Liver (tissue), 9 donors: ENCODE measurements around the gene CRAT. TPM values are rescaled to one million over a fixed set of nuclear protein-coding genes. Genes with fewer than 3 reads are reported as not detected.

Experiments used
- DNase-seq: peaks from one replicate; pipeline ENCODE4 v3.0.0-alpha.2; 2017; ENCODE audit warnings: low spot score
- H3K27ac ChIP-seq, 2 donors: one replicate each; pipeline ENCODE4 v1.7.0; 2013; ENCODE audit warnings: inconsistent platforms in 2 of 2, low read length in 2 of 2, control low read depth in 1 of 2, low read depth in 1 of 2, mild to moderate bottlenecking in 1 of 2
- H3K27me3 ChIP-seq, 4 donors: one replicate each; pipeline versions ENCODE4 v1.6.1 to v1.7.0; 2013; ENCODE audit warnings: low read length in 3 of 4, inconsistent platforms in 1 of 4, mild to moderate bottlenecking in 1 of 4, moderate library complexity in 1 of 4; ENCODE audit not compliant: control insufficient read depth in 4 of 4, insufficient read depth in 4 of 4
- H3K36me3 ChIP-seq, 4 donors: one replicate each; pipeline versions ENCODE4 v1.6.1 to v1.7.0; 2013; ENCODE audit warnings: low read length in 3 of 4, mild to moderate bottlenecking in 3 of 4, low read depth in 1 of 4, moderate library complexity in 1 of 4; ENCODE audit not compliant: control insufficient read depth in 4 of 4, insufficient read depth in 3 of 4
- H3K4me1 ChIP-seq, 4 donors: one replicate each; pipeline versions ENCODE4 v1.6.1 to v1.7.0; 2013; ENCODE audit warnings: low read length in 3 of 4, mild to moderate bottlenecking in 3 of 4, moderate library complexity in 1 of 4; ENCODE audit not compliant: control insufficient read depth in 4 of 4, insufficient read depth in 4 of 4
- H3K4me3 ChIP-seq, 3 donors: one replicate each; pipeline versions ENCODE4 v1.6.1 to v1.7.0; 2013; ENCODE audit warnings: low read length in 3 of 3, control low read depth in 1 of 3, low read depth in 1 of 3, mild to moderate bottlenecking in 1 of 3
- H3K9ac ChIP-seq, 2 donors: one replicate each; pipeline ENCODE4 v1.7.0; 2013; ENCODE audit warnings: low read length in 2 of 2, mild to moderate bottlenecking in 2 of 2, moderate library complexity in 2 of 2, control low read depth in 1 of 2, low read depth in 1 of 2
- H3K9me3 ChIP-seq, 4 donors: one replicate each; pipeline versions ENCODE4 v1.6.1 to v1.7.0; 2013; ENCODE audit warnings: low read length in 3 of 4; ENCODE audit not compliant: control insufficient read depth in 4 of 4
- ATF3 ChIP-seq: IDR thresholded peaks from 2 replicates; pipeline ENCODE4 v1.6.1; 2016; ENCODE audit warnings: antibody characterized with exemption
- CTCF ChIP-seq: fragments of 150-350 bp; IDR thresholded peaks from 2 replicates; pipeline ENCODE4 v1.5.1; 2017; ENCODE audit warnings: improper control_type of control experiment, low read depth, low read length; ENCODE audit not compliant: missing input control
- EGR1 ChIP-seq, 2 donors: IDR thresholded peaks; 2 replicates each; pipeline ENCODE4 v1.6.1; 2016 to 2018; ENCODE audit warnings: antibody characterized with exemption in 2 of 2, low read depth in 2 of 2
- FOXA1 ChIP-seq: IDR thresholded peaks from 2 replicates; pipeline ENCODE4 v1.6.1; 2016; ENCODE audit warnings: antibody characterized with exemption
- FOXA2 ChIP-seq: IDR thresholded peaks from 2 replicates; pipeline ENCODE4 v1.6.1; 2016; ENCODE audit warnings: antibody characterized with exemption
- GABPA ChIP-seq, 2 donors: IDR thresholded peaks in 1 of 2; conservative IDR thresholded peaks in 1 of 2; 2 replicates each; pipeline ENCODE4 v1.6.1; 2016; ENCODE audit warnings: antibody characterized with exemption in 2 of 2, mild to moderate bottlenecking in 1 of 2, moderate library complexity in 1 of 2
- HNF4A ChIP-seq, 2 donors: conservative IDR thresholded peaks; 2 replicates each; pipeline ENCODE4 v1.6.1; 2016; ENCODE audit warnings: antibody characterized with exemption in 2 of 2, mild to moderate bottlenecking in 2 of 2
- HNF4G ChIP-seq: IDR thresholded peaks from 2 replicates; pipeline ENCODE4 v1.6.1; 2016; ENCODE audit warnings: antibody characterized with exemption
- JUND ChIP-seq, 2 donors: IDR thresholded peaks; 2 replicates each; pipeline ENCODE4 v1.6.1; 2016; ENCODE audit warnings: antibody characterized with exemption in 2 of 2
- MAX ChIP-seq: IDR thresholded peaks from 2 replicates; pipeline ENCODE4 v1.6.1; 2016; ENCODE audit warnings: antibody characterized with exemption
- NR2F2 ChIP-seq: IDR thresholded peaks from 2 replicates; pipeline ENCODE4 v1.6.1; 2016; ENCODE audit warnings: antibody characterized with exemption
- RAD21 ChIP-seq, 2 donors: IDR thresholded peaks; 2 replicates each; pipeline ENCODE4 v1.6.1; 2016; ENCODE audit warnings: antibody characterized with exemption in 2 of 2, mild to moderate bottlenecking in 2 of 2
- REST ChIP-seq: IDR thresholded peaks from 2 replicates; pipeline ENCODE4 v1.6.1; 2016; ENCODE audit warnings: antibody characterized with exemption, mild to moderate bottlenecking
- RXRA ChIP-seq, 2 donors: IDR thresholded peaks; 2 replicates each; pipeline ENCODE4 v1.6.1; 2017 to 2018; ENCODE audit warnings: antibody characterized with exemption in 2 of 2, mild to moderate bottlenecking in 1 of 2
- SP1 ChIP-seq: IDR thresholded peaks from 2 replicates; pipeline ENCODE4 v1.6.1; 2018; ENCODE audit warnings: antibody characterized with exemption, mild to moderate bottlenecking
- TAF1 ChIP-seq: conservative IDR thresholded peaks from 2 replicates; pipeline ENCODE4 v1.6.1; 2016; ENCODE audit warnings: antibody characterized with exemption, mild to moderate bottlenecking
- YY1 ChIP-seq: IDR thresholded peaks from 2 replicates; pipeline ENCODE4 v1.6.1; 2016; ENCODE audit warnings: antibody characterized with exemption, mild to moderate bottlenecking
- ZBTB33 ChIP-seq: IDR thresholded peaks from 2 replicates; pipeline ENCODE4 v1.6.1; 2016; ENCODE audit warnings: antibody characterized with exemption
- WGBS: extraction: QIAGEN DNeasy Blood & Tissue Kit; methylation state at CpG from one replicate; pipeline ENCODE4 v1.1.7; 2013; 5-methylcytosine and 5-hydroxymethylcytosine counted together
- polyA plus RNA-seq, 2 donors: library from polyadenylated mRNA; stranded (reverse) in 1 of 2; unstranded in 1 of 2; fragments of 200-250 nt in 1 of 2; fragments of >200 nt in 1 of 2; fragmentation: Nextera tagmentation in 1 of 2; extraction: Ambion mirVana in 1 of 2; gene quantifications; one replicate each; pipeline versions ENCODE4 v1.2.1 to v1.2.3, GENCODE V29; 2013 to 2015
- total RNA-seq, 2 donors: library from RNA; depleted of rRNA; stranded (reverse); fragments of >200 nt; gene quantifications; one replicate each; pipeline ENCODE4 v1.2.3, GENCODE V29; 2014
- donor health status: healthy.
- donor health status: healthy.
- donor health status: healthy.
- donor health status: healthy.
- donor health status: healthy.

CRAT gene
- total and polyA plus RNA-seq, 4 donors: 33.8 to 121 (median 89.1) TPM

- H3K4me3 ChIP-seq: no peak overlapping the region
- H3K9ac ChIP-seq: no peak overlapping the region
- DNase-seq: no peak
- TF ChIP-seq EGR1 (IDR thresholded peaks at IDR 0.05; ENCODE audit: low read depth in 2 of 2): no peak
- no peak for TF ChIP-seq TAF1
- TF ChIP-seq HNF4A (conservative IDR thresholded peaks at IDR 0.05): no peak
- TF ChIP-seq HNF4G: no peak
- TF ChIP-seq NR2F2: no peak
- TF ChIP-seq YY1: no peak
- TF ChIP-seq RXRA (IDR thresholded peaks at IDR 0.05): no peak
- no peak for TF ChIP-seq CTCF
- no peak for TF ChIP-seq REST
- TF ChIP-seq GABPA (IDR thresholded peaks at IDR 0.05 in 1 of 2, conservative IDR thresholded peaks at IDR 0.05 in 1 of 2): no peak
- no peak for TF ChIP-seq SP1
- no peak for TF ChIP-seq ATF3
- TF ChIP-seq MAX: no peak
- no peak for TF ChIP-seq FOXA2
- TF ChIP-seq FOXA1: no peak
- no peak for TF ChIP-seq RAD21 (IDR thresholded peaks at IDR 0.05)
- TF ChIP-seq ZBTB33: no peak
- TF ChIP-seq JUND (IDR thresholded peaks at IDR 0.05): no peak
- 88% methylated on average over 13 of the region's 13 CpGs for WGBS
- H3K36me3 ChIP-seq: peaks cover 0 to 1% (median 0%) of the 10 kb centered on the region in 4 donors
- H3K9me3 ChIP-seq: no peaks in the 10 kb centered on the region
- H3K4me1 ChIP-seq: peaks cover 20 to 76% (median 68%) of the 10 kb centered on the region in 4 donors
- H3K27me3 ChIP-seq: no peaks in the 10 kb centered on the region
- no peak overlapping the region for H3K27ac ChIP-seq
Measured at GRCh38 chr9:129079829-129080228, 30.8 kb downstream of the CRAT start.
